ENCODE measurements around the gene PARP9.

DNA sequence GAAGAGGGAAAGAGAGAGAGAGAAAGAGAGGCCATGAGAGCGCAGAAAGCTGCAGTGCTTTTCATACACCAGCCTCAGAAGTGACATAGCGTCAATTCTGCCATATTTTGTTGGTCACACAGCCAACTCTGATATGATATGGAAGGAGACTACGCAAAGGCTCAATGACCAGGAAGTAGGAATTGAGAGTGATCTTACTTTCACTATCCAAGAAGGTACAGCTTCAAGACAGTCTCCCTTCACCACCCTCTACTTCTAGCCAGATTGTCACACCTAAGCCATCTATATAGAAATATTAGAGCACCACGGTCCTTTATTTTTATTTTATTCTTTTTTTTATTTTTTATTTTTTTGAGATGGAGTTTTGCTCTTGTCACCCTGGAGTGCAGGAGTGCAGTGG lies 34.5 kb upstream of the PARP9 start:
- TF ChIP-seq, protein P1, sequence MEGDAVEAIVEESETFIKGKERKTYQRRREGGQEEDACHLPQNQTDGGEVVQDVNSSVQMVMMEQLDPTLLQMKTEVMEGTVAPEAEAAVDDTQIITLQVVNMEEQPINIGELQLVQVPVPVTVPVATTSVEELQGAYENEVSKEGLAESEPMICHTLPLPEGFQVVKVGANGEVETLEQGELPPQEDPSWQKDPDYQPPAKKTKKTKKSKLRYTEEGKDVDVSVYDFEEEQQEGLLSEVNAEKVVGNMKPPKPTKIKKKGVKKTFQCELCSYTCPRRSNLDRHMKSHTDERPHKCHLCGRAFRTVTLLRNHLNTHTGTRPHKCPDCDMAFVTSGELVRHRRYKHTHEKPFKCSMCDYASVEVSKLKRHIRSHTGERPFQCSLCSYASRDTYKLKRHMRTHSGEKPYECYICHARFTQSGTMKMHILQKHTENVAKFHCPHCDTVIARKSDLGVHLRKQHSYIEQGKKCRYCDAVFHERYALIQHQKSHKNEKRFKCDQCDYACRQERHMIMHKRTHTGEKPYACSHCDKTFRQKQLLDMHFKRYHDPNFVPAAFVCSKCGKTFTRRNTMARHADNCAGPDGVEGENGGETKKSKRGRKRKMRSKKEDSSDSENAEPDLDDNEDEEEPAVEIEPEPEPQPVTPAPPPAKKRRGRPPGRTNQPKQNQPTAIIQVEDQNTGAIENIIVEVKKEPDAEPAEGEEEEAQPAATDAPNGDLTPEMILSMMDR (IDR thresholded peaks at IDR 0.05; ENCODE audit: insufficient read depth, low read length, poor library complexity, severe bottlenecking): no peak
- no peak for TF ChIP-seq EZH2phosphoT487 (conservative IDR thresholded peaks at IDR 0.05; ENCODE audit: low read length)
